WTC11 (cell line): ENCODE measurements around the gene ZNF850. TPM values are rescaled to one million over a fixed set of nuclear protein-coding genes. Genes with fewer than 3 reads are reported as not detected.
"Not testable (repeated sequence)": the region's sequence is repeated elsewhere in the genome, so short reads cannot be mapped to it uniquely, and the experiment has no call there.

Source experiments
- ATAC-seq: fragments of 200-7000 bp; cut with Tn5 transposase; 2 replicates; pipeline ENCODE4 v1.10.0; 2021; ENCODE audit warnings: mild to moderate bottlenecking, moderate library complexity
- CTCF ChIA-PET: fragments of 300-600 bp; sonication (Branson Sonifier 250); formaldehyde crosslinking; loops from one replicate; lab custom pipeline; 2021; ENCODE audit warnings: antibody characterized with exemption; lab: Charles Lee
- POLR2A ChIA-PET: fragments of 350-600 bp; sonication (Branson Sonifier 250); formaldehyde crosslinking; loops from one replicate; lab custom pipeline; 2021; ENCODE audit warnings: antibody characterized with exemption; lab: Charles Lee
- DNase-seq: peaks from one replicate; pipeline ENCODE4 v3.0.0; 2021; ENCODE audit warnings: low spot score
- H3K27ac Mint-ChIP-seq: 2 replicates; pipeline ENCODE4 v1.8.0; 2021; ENCODE audit warnings: mixed read lengths
- H3K27me3 Mint-ChIP-seq: 2 replicates; pipeline ENCODE4 v1.8.0; 2021; ENCODE audit warnings: low read depth, mild to moderate bottlenecking, moderate library complexity, mixed read lengths
- H3K36me3 Mint-ChIP-seq: 2 replicates; pipeline ENCODE4 v1.8.0; 2021; ENCODE audit warnings: mixed read lengths
- H3K4me1 Mint-ChIP-seq: 2 replicates; pipeline ENCODE4 v1.8.0; 2022; ENCODE audit warnings: mixed read lengths
- H3K4me3 Mint-ChIP-seq: 2 replicates; pipeline ENCODE4 v1.8.0; 2021; ENCODE audit warnings: mild to moderate bottlenecking, moderate library complexity, mixed read lengths
- H3K9me3 Mint-ChIP-seq: 2 replicates; pipeline ENCODE4 v1.8.0; 2021; ENCODE audit warnings: mixed read lengths
- CREM ChIP-seq: sonication (generic); formaldehyde crosslinking; IDR thresholded peaks from 2 replicates; pipeline ENCODE4 v1.8.1; 2022; ENCODE audit warnings: mild to moderate bottlenecking, missing genetic modification reagents, moderate library complexity
- EMX1 ChIP-seq: fragments of 250-450 bp; sonication (Bioruptor Pico); IDR thresholded peaks from 2 replicates; pipeline ENCODE4 v1.8.0; 2021; ENCODE audit warnings: mild to moderate bottlenecking
- GABPB1 ChIP-seq: sonication (generic); formaldehyde crosslinking; IDR thresholded peaks from 2 replicates; pipeline ENCODE4 v1.8.1; 2023; ENCODE audit warnings: mild to moderate bottlenecking, missing genetic modification reagents
- GTF2I ChIP-seq: fragments of 250-450 bp; sonication (Bioruptor Pico); conservative IDR thresholded peaks from 2 replicates; pipeline ENCODE4 v1.4.0; 2021; ENCODE audit warnings: mild to moderate bottlenecking
- HMGA2 ChIP-seq: fragments of 250-450 bp; sonication (Bioruptor Pico); IDR thresholded peaks from 2 replicates; pipeline ENCODE4 v1.4.0; 2021; ENCODE audit warnings: mild to moderate bottlenecking, moderate library complexity
- HMGXB4 ChIP-seq: sonication (generic); formaldehyde crosslinking; IDR thresholded peaks from 2 replicates; pipeline ENCODE4 v1.8.1; 2023; ENCODE audit warnings: mild to moderate bottlenecking, moderate library complexity, missing genetic modification reagents
- IRF1 ChIP-seq: sonication (generic); formaldehyde crosslinking; IDR thresholded peaks from 2 replicates; pipeline ENCODE4 v1.8.0; 2023; ENCODE audit warnings: missing genetic modification reagents
- MLX ChIP-seq: sonication (generic); formaldehyde crosslinking; IDR thresholded peaks from 2 replicates; pipeline ENCODE4 v1.8.1; 2023; ENCODE audit warnings: mild to moderate bottlenecking, missing genetic modification reagents, moderate library complexity
- OVOL2 ChIP-seq: fragments of 250-450 bp; sonication (Bioruptor Pico); IDR thresholded peaks from 2 replicates; pipeline ENCODE4 v1.9.0; 2021; ENCODE audit warnings: mild to moderate bottlenecking, borderline replicate concordance
- PREB ChIP-seq: sonication (generic); formaldehyde crosslinking; IDR thresholded peaks from 2 replicates; pipeline ENCODE4 v1.8.1; 2022; ENCODE audit warnings: mild to moderate bottlenecking, missing genetic modification reagents, moderate library complexity, borderline replicate concordance
- USF2 ChIP-seq: sonication (generic); formaldehyde crosslinking; IDR thresholded peaks from 2 replicates; pipeline ENCODE4 v1.8.1; 2023; ENCODE audit warnings: mild to moderate bottlenecking, missing genetic modification reagents, moderate library complexity
- ZNF232 ChIP-seq: sonication (generic); formaldehyde crosslinking; IDR thresholded peaks from 2 replicates; pipeline ENCODE4 v1.8.0; 2022; ENCODE audit warnings: mild to moderate bottlenecking, missing genetic modification reagents
- ZNF263 ChIP-seq: sonication (generic); formaldehyde crosslinking; IDR thresholded peaks from 2 replicates; pipeline ENCODE4 v1.8.1; 2022; ENCODE audit warnings: low read depth, mild to moderate bottlenecking, moderate library complexity, missing genetic modification reagents
- ZNF317 ChIP-seq: sonication (generic); formaldehyde crosslinking; IDR thresholded peaks from 2 replicates; pipeline ENCODE4 v1.8.1; 2023; ENCODE audit warnings: low read depth, mild to moderate bottlenecking, moderate library complexity, missing genetic modification reagents, borderline replicate concordance
- ZNF416 ChIP-seq: fragments of 250-450 bp; sonication (Bioruptor Pico); IDR thresholded peaks from 2 replicates; pipeline ENCODE4 v1.9.0; 2021; ENCODE audit warnings: mild to moderate bottlenecking, inconsistent platforms
- ZSCAN18 ChIP-seq: fragments of 250-450 bp; sonication (Bioruptor Pico); IDR thresholded peaks from 2 replicates; pipeline ENCODE4 v2.1.2; 2022; ENCODE audit warnings: mild to moderate bottlenecking, moderate library complexity
- total RNA-seq: library from RNA; stranded (reverse); gene quantifications from 3 replicates; pipeline ENCODE4 v1.2.3, GENCODE V29; 2021

The ZNF850 gene
- total RNA-seq, 1 experiment from 2014 or later, result 65.9 TPM

- DNase-seq (no peak), ATAC-seq (no peak)
- Mint-ChIP-seq H3K27ac (no peak overlapping the region), H3K4me1 (no peaks in the 10 kb centered on the region), H3K4me3 (no peak overlapping the region), H3K27me3 (peaks cover 36% of the 10 kb centered on the region), H3K36me3 (peaks cover 98% of the 10 kb centered on the region), H3K9me3 (peaks cover 79% of the 10 kb centered on the region)
- POLR2A ChIA-PET, result no interaction called here
- CTCF ChIA-PET, result no interaction called here
- TF ChIP-seq ZNF416 (CRISPR knock-in tag), result no peak
These were observed 22.4 kb downstream of the ZNF850 start for GRCh38 chr19:36750066-36750691.

GRCh38 chr19:36749613-36750012, 23.0 kb downstream of the ZNF850 start:
- CTCF ChIA-PET, DNase-seq, H3K27ac Mint-ChIP-seq, POLR2A ChIA-PET, ATAC-seq, H3K4me3 Mint-ChIP-seq, H3K4me1 Mint-ChIP-seq: not testable (repeated sequence)
- Mint-ChIP-seq H3K9me3 (peaks cover 83% of the 10 kb centered on the region), H3K36me3 (peaks cover 98% of the 10 kb centered on the region), H3K27me3 (peaks cover 36% of the 10 kb centered on the region)

GRCh38 chr19:36748431-36749275, 24.0 kb downstream of the ZNF850 start:
- ATAC-seq (no peak), DNase-seq (no peak)
- Mint-ChIP-seq H3K4me3 (no peak overlapping the region), H3K4me1 (no peaks in the 10 kb centered on the region), H3K27me3 (peaks cover 36% of the 10 kb centered on the region), H3K36me3 (peaks cover 94% of the 10 kb centered on the region), H3K27ac (no peak overlapping the region), H3K9me3 (peaks cover 82% of the 10 kb centered on the region)
- TF ChIP-seq MLX (CRISPR knock-in tag), result no peak
- TF ChIP-seq PREB, result no peak
- TF ChIP-seq USF2 (CRISPR knock-in tag), result no peak
- TF ChIP-seq OVOL2 (CRISPR knock-in tag), result no peak
- no peak for TF ChIP-seq ZNF232 (CRISPR knock-in tag)
- no peak for TF ChIP-seq ZSCAN18 (CRISPR knock-in tag)
- no peak for TF ChIP-seq IRF1 (CRISPR knock-in tag)
- no peak for TF ChIP-seq ZNF317 (CRISPR knock-in tag)
- no peak for TF ChIP-seq GABPB1 (CRISPR knock-in tag)
- no peak for TF ChIP-seq HMGA2 (CRISPR knock-in tag)
- TF ChIP-seq GTF2I (CRISPR knock-in tag), result no peak
- no peak for TF ChIP-seq ZNF263
- no peak for TF ChIP-seq CREM (CRISPR knock-in tag)
- no peak for TF ChIP-seq HMGXB4 (CRISPR knock-in tag)
- TF ChIP-seq EMX1, result no peak
- ChIA-PET POLR2A (no interaction called here), CTCF (no interaction called here)
